Right ventricle myocardium inferior (tissue), 1 donor: ENCODE data around the gene CFC1B. TPM values are rescaled to one million over a fixed set of nuclear protein-coding genes. Genes with fewer than 3 reads are reported as not detected.
A peak's percentile ranks its signal among the peaks of the same experiment; 100 is the strongest.
"Not testable (repeated sequence)": the region's sequence is repeated elsewhere in the genome, so short reads cannot be mapped to it uniquely, and the experiment has no call there.

Experiments
- ATAC-seq: fragments of 200-7000 bp; cut with Tn5 transposase; one replicate; pipeline ENCODE4 v1.9.1; 2020; ENCODE audit warnings: mild to moderate bottlenecking, moderate library complexity
- DNase-seq: peaks from one replicate; pipeline ENCODE4 v3.0.0; 2021; ENCODE audit errors: missing footprints
- intact Hi-C: fragments of 100-400 bp; cut with DNase I; formaldehyde crosslinking; loops from one replicate; pipeline ENCODE4 v1.11.0; 2022
- total RNA-seq: library from RNA; stranded (reverse); fragmentation: NEBNext Ultra II Directional; extraction: Animal tissue kit (Norgen Biotek cat#: 25700); gene quantifications from one replicate; pipeline ENCODE4 v1.2.1, GENCODE V29; 2021
- donor health status: DM: no; HTN: yes; CAD: no; lungs with severe emphysema.

Gene CFC1B
- total RNA-seq, 1 donor from 2014 or later: not detected

DNA sequence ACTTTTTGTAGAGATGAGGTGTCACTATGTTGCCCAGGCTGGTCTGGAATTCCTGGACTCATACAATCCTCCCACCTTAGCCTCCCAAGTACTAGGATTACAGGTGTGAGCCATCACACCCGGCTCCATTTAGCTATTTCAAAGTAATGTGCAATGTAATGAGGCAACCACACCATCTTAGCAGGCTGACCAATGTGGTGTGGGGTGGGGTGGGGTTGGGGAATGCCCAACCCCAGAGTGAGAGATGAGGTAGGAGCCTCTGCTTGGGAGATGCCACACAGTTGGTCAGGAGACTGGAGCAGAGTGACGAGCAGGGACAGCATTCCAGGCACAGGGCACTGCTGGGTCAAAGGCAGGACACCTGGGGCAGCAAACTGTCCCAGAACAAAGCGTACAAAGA lies 27.4 kb downstream of the CFC1B start:
- ATAC-seq, DNase-seq, intact Hi-C loops: not testable (repeated sequence)

- intact Hi-C loops: not testable (repeated sequence)
- peak; percentile 23 for ATAC-seq
Measured at GRCh38 chr2:130549475-130549874, 28.5 kb downstream of the CFC1B start.

GRCh38 chr2:130554178-130554577 lies 33.2 kb downstream of the CFC1B start:
- ATAC-seq, DNase-seq, intact Hi-C loops: not testable (repeated sequence)

More at GRCh38 chr2:130549475-130549874, 28.5 kb downstream of the CFC1B start:
- not testable (repeated sequence) for DNase-seq

DNA sequence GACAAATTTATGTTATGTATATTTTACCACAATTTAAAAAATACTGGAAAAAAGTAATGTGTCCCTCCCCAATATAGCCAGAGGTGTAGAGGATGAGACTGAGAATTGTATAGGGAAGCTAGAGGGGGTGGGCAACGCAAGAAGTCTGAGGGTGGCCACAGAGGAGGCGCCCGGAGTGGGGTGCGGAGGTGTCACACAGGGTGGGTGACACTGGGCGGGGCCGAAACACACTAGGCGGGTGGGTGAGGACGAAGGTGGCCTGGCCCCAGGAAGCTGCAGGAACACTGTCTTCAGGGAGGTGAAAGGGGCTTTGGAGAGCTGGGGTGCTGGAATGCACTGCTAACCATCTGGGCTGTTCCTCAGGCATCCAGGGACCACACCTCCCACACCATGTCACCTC lies 35.4 kb downstream of the CFC1B start:
- DNase-seq, ATAC-seq, intact Hi-C loops: not testable (repeated sequence)

- DNase-seq, intact Hi-C loops, ATAC-seq: not testable (repeated sequence)
Measured at GRCh38 chr2:130566165-130566564, 45.1 kb downstream of the CFC1B start.

DNA sequence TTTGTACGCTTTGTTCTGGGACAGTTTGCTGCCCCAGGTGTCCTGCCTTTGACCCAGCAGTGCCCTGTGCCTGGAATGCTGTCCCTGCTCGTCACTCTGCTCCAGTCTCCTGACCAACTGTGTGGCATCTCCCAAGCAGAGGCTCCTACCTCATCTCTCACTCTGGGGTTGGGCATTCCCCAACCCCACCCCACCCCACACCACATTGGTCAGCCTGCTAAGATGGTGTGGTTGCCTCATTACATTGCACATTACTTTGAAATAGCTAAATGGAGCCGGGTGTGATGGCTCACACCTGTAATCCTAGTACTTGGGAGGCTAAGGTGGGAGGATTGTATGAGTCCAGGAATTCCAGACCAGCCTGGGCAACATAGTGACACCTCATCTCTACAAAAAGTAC lies 50.9 kb downstream of the CFC1B start:
- intact Hi-C loops, ATAC-seq, DNase-seq: not testable (repeated sequence)

GRCh38 chr2:130574230-130574629 lies 53.2 kb downstream of the CFC1B start:
- DNase-seq: peak; percentile 56
- ATAC-seq: not testable (repeated sequence)

GRCh38 chr2:130576209-130576784 lies 55.3 kb downstream of the CFC1B start:
- DNase-seq, intact Hi-C loops: not testable (repeated sequence)
- peak; percentile 66 for ATAC-seq

More at GRCh38 chr2:130574230-130574629, 53.2 kb downstream of the CFC1B start:
- intact Hi-C loops: not testable (repeated sequence)

DNA sequence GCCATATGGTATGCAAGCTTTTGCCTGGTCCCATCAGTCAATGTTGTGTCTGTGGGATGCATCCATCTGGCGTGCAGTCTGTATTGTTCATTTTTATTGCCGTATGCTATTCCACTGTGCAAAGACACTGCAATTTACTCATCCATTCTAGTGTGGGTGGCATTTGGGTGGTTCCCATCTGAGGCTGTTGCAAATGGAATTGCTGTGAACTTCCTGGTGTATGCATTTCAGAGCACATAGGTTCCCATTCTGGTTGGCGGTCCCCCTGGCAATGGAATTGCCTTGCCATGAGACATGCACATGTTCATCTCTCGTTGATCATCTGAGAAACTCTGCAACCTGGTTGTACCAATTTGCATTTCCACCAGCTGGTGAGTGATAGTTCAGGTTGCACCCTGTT lies 56.5 kb downstream of the CFC1B start:
- intact Hi-C loops, DNase-seq, ATAC-seq: not testable (repeated sequence)

Other genes with a start within 250 kb of the CFC1B start
- gene IMP4, start 178.3 kb upstream of the CFC1B start, total RNA-seq: 63.7 TPM
- 16.9 TPM for gene PTPN18, start 165.2 kb upstream of the CFC1B start, total RNA-seq
- not detected for gene POTEI, start 11.9 kb upstream of the CFC1B start, total RNA-seq
- not detected for gene CFC1, start 78.4 kb downstream of the CFC1B start, total RNA-seq
- not detected for gene POTEJ, start 90.2 kb downstream of the CFC1B start, total RNA-seq
- not detected for gene GPR148, start 207.8 kb downstream of the CFC1B start, total RNA-seq
- not detected for gene AMER3, start 234.3 kb downstream of the CFC1B start, total RNA-seq